Stimulated activated CD4-positive, alpha-beta T cell treated with anti-CD3 and anti-CD28 coated beads, Interleukin-4, amount 100 ng/mL, for 24 hours (primary cell): ENCODE measurements around the gene CACNA1E.

ENCODE experiments used
- DNase-seq: peaks from one replicate; pipeline ENCODE4 v3.0.0-alpha.2; 2020

Gene CACNA1E

GRCh38 chr1:181592255-181592859 lies 109.0 kb downstream of the CACNA1E start:
- no peak for DNase-seq

GRCh38 chr1:181593042-181593441 lies 109.7 kb downstream of the CACNA1E start:
- no peak for DNase-seq

- no peak for DNase-seq
These were observed 111.2 kb downstream of the CACNA1E start for GRCh38 chr1:181594553-181594952.

GRCh38 chr1:181595234-181595633 lies 111.9 kb downstream of the CACNA1E start:
- DNase-seq: no peak

GRCh38 chr1:181601186-181601950 lies 118.1 kb downstream of the CACNA1E start:
- DNase-seq: no peak

GRCh38 chr1:181603735-181604410 lies 120.6 kb downstream of the CACNA1E start:
- DNase-seq: no peak

GRCh38 chr1:181604482-181605249 lies 121.3 kb downstream of the CACNA1E start:
- DNase-seq: no peak

- no peak for DNase-seq
These were observed 124.2 kb downstream of the CACNA1E start for GRCh38 chr1:181607524-181607923.

- no peak for DNase-seq
These were observed 125.1 kb downstream of the CACNA1E start for GRCh38 chr1:181608386-181608785.

GRCh38 chr1:181608948-181609347 lies 125.6 kb downstream of the CACNA1E start:
- no peak for DNase-seq

GRCh38 chr1:181612100-181612499 lies 128.8 kb downstream of the CACNA1E start:
- DNase-seq: no peak

GRCh38 chr1:181618559-181618958 lies 135.2 kb downstream of the CACNA1E start:
- no peak for DNase-seq

- no peak for DNase-seq
These were observed 136.9 kb downstream of the CACNA1E start for GRCh38 chr1:181620183-181620582.

- DNase-seq: no peak
These were observed 140.5 kb downstream of the CACNA1E start for GRCh38 chr1:181623850-181624249.

GRCh38 chr1:181626279-181626938 lies 143.1 kb downstream of the CACNA1E start:
- no peak for DNase-seq

GRCh38 chr1:181630398-181630797 lies 147.1 kb downstream of the CACNA1E start:
- no peak for DNase-seq

GRCh38 chr1:181630838-181631237 lies 147.5 kb downstream of the CACNA1E start:
- no peak for DNase-seq

- DNase-seq: no peak
These were observed 149.2 kb downstream of the CACNA1E start for GRCh38 chr1:181632492-181632891.

GRCh38 chr1:181632960-181633359 lies 149.6 kb downstream of the CACNA1E start:
- no peak for DNase-seq

- DNase-seq: no peak
These were observed 151.8 kb downstream of the CACNA1E start for GRCh38 chr1:181635110-181635509.

GRCh38 chr1:181637998-181638397 lies 154.7 kb downstream of the CACNA1E start:
- DNase-seq: no peak

- DNase-seq: no peak
These were observed 157.6 kb downstream of the CACNA1E start for GRCh38 chr1:181640956-181641355.

- no peak for DNase-seq
These were observed 160.3 kb downstream of the CACNA1E start for GRCh38 chr1:181643631-181644030.
